Adrenal gland (tissue), 5 donors: ENCODE results near the gene RBM47.

Source experiments
- CTCF ChIP-seq, 6 experiments: fragments of 450-650 bp in 4 of 6; fragments of 200-600 bp in 2 of 6; sonication (generic) in 1 of 6; IDR thresholded peaks; 1 replicate in 5 of 6; 2 replicates in 1 of 6; pipeline versions ENCODE4 v1.5.1 to v1.8.0; 2016 to 2021; ENCODE audit warnings: antibody characterized with exemption in 6 of 6, mild to moderate bottlenecking in 2 of 6, moderate library complexity in 1 of 6
- POLR2A ChIP-seq, 2 donors: fragments of 450-650 bp; IDR thresholded peaks; one replicate each; pipeline ENCODE4 v1.6.1; 2017; ENCODE audit warnings: antibody characterized with exemption in 2 of 2, mild to moderate bottlenecking in 2 of 2, moderate library complexity in 1 of 2
- donor health status: DM: no; HTN: no; CAD: no.

- TF ChIP-seq CTCF (IDR thresholded peaks at IDR 0.05) = no peak
- no peak for TF ChIP-seq POLR2A (IDR thresholded peaks at IDR 0.05)
These were observed 2.1 kb downstream of the RBM47 start for GRCh38 chr4:40627540-40627939.
